CD4-positive, alpha-beta T cell treated with Interleukin-12 subunit alpha and Interleukin-12 subunit beta, for 1 hour (primary cell): ENCODE data around the gene AZIN2.
"Not testable (repeated sequence)": the region's sequence is repeated elsewhere in the genome, so short reads cannot be mapped to it uniquely, and the experiment has no call there.

ENCODE experiments used
- DNase-seq: peaks from one replicate; pipeline ENCODE4 v3.0.0-alpha.2; 2020

The AZIN2 gene

DNA sequence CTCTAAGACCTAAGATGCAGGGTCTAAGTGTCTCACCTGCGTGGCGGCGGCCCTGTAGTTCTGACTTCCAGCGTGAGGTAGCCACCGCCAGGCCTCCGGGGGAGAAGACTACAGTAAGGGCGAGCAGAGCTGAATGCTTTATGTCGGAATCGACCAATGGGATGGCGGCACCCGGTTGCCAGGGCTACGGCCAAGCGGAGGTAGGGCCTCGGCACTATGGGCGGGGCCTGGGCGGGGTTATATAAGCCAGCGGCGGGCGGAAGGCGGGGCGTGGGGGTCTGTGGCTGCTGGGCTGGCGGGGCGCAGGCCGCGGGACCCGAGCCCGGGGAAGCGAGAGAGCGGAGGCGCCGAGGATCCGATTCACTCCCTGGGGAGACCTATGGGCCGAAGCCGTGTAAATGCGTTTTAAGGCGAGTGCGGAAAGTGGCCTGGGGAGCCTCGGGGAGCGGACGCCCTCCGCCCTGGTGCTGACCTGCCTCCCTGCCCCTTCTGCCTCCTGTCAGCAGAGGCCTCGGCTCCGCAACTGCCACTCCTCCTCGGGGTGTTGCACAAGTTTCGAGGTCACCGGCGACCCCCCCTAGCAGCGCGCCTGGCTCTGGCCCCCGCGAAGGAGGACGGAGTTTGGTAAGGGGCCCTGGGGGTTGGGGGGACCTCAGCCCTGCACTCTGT, at the start of gene AZIN2:
TSS of gene AZIN2 (plus strand) at position 269 of the 669 bp plus-strand sequence. CDS start 1,097 bp downstream, outside the sequence.
- peak; percentile 97 for DNase-seq

DNA sequence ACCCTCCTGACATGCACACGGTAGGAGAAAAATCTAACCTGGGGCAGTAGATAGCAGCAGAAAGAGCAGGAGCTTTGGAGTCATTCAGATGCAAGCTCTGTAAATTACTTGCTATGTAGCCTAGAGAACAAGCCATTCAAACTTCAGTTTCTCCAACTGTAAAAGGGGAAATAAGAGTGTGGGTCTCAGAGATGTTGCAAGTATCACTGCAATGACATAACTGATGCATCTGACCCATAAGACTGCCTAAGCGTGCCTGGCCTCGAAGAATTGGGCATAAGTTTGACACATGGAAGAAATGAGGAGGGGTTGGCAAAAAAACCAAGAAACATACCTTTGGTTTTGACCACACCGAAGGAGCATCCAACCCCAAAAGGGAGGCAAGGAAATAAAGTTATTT, 49.4 kb upstream of the AZIN2 start:
- no peak for DNase-seq

DNA sequence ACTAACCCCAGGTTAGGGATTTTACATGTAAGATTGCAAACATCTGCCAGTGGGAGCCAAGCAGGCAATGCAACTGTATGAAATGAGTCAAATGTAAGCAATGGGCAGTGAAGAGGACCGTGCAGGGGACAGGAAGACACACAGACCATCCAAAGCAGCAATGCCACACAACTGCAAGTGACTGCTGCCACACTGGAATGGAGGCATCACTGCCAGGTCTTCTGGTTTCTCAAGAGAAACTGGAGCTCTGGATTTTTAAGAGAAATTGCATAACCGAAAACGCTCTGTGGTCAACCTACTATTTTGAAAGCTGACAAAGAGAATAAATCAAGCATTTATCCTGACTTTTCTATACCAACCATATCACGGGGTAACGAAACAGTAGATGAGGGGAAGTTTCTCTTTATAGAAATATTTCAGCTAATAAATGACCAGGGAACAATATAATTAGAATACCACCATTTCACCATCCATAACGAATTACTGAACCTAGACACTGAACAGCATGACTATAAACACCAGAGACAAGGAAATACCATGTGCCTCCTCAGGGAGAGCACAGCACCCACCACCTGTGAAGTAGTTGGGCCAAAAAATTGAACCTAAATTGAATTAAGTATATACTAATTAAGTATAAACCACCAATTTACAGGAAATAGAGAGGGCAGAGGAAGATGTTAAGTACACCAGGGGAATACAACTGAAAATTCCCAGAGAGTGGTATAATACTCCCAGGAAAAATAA, 48.7 kb upstream of the AZIN2 start:
- no peak for DNase-seq

DNA sequence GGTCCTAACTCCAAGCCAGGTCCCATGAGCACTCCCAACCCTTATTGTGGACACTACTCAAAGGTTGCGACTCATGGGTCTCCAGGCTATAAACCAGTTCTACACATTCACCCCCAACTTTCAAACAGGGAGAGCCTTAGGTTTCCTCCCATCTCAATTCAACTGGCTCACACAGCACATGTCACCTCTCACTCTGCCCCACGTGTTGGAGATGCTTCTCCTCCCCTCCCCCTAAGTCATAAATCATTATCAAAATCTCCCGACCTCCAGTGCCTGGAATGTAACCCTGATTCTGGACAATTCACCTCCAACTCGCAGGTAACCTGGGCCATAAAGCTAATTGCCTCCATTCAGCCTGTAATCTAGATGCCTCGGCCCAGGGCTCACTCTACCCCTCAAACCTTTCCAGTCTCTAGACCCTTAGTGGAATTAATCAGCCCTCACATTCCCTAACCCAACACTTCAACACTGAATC, 44.9 kb upstream of the AZIN2 start:
- DNase-seq: no peak

DNA sequence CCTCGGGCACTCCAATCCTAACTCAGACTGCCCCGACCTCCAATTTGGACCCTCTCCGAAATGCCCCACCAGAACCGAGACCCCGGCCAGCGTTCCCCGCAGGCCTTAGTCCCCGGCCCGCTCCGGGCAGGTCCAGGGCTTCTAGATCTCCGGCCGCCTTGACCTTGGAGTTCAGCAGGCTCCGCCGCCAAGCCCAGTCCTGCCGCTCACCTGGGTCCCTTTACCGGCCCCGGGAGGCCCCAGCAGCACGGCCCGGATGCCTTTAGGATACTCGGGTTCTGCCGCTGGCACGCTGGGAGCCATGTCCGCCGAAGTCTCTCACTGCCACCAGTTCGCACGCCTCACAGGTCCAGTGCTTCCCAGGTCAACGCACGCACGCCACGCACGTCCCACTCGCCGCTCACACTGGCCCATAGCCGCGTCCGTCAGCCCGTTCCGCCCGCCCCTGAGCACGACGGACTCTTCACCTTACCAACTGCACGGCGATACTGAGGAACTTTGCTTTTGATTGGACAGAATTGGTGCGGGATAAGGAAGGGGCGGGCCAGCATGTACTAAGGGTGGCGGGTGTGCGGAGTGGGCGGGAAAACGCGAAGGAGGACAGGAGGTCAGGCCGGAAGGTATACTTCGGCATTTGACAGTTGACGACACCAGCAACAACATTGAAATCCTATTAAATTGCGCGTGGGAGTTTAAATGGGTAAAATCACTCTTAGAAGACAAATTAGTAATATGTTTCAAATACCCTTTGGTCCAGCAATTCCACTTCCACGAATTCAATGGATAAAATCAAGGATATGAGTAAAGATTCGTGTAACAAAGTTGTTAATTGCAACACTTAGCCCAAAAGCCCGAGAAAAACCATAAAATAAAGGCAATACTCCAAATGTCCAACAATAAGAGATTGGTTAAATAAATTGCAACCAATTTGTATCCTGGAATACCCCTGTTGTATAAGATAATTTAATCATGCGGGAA, 44.1 kb upstream of the AZIN2 start, which contains the start of gene AK2:
TSS of gene AK2 (minus strand) at position 358 of the 978 bp plus-strand sequence. CDS start at position 303, 55 bp downstream.
- peak; percentile 94 for DNase-seq

DNA sequence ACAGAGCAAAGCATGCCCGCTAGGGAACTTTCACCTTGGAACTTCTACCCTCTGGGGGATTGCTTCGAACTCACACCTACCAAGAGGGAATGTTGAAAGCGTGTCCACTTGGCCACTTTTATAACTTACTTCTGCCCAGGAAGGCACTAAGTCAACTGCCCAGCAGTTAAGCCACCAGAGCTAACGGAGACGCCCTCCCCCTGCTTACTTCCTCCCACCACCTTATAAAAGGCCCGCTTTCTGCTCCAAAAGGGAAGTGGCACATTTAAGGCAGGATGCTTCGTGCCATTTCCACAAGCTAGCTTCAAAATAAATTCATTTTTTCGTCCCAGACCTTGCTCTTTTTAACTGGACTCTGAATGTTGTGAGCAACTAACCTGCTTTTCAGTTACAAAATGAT, 41.1 kb upstream of the AZIN2 start:
- DNase-seq: no peak

DNA sequence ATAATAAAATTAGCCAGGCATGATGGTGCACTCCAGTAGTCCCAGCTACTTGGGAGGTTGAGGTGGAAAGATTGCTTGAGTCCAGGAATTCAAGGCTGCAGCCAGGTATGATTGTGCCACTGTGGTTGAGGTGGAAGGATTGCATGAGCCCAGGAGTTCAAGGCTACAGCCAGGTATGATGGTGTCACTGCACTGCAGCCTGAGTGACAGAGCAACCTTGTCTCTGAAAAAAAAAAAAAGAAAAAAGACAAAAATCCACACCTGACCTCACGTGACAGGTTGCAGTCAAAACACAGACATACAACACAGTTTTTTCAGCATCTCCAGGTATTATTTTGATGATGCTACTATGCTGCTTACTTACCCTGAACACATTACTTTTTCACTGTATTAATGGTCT, 39.9 kb upstream of the AZIN2 start:
- no peak for DNase-seq

DNA sequence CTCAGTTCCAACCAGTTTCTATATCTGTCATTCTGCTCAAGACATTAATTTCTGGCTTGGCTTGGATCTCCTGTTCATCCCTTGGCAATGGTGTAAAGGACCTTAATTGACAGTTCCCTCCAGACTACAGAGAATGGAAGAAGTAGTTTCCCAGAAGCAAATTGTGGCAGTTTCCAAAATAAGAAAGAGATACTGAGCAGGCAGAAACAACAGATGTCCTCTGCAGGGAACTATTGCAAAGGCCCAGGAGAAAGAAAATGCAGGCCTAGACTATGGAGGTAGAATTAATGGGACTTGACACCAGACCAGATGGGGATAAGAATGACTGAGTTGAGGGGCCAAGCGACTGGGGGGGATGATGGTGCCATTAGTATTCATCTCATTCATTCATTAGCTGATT, 38.1 kb upstream of the AZIN2 start:
- no peak for DNase-seq

DNA sequence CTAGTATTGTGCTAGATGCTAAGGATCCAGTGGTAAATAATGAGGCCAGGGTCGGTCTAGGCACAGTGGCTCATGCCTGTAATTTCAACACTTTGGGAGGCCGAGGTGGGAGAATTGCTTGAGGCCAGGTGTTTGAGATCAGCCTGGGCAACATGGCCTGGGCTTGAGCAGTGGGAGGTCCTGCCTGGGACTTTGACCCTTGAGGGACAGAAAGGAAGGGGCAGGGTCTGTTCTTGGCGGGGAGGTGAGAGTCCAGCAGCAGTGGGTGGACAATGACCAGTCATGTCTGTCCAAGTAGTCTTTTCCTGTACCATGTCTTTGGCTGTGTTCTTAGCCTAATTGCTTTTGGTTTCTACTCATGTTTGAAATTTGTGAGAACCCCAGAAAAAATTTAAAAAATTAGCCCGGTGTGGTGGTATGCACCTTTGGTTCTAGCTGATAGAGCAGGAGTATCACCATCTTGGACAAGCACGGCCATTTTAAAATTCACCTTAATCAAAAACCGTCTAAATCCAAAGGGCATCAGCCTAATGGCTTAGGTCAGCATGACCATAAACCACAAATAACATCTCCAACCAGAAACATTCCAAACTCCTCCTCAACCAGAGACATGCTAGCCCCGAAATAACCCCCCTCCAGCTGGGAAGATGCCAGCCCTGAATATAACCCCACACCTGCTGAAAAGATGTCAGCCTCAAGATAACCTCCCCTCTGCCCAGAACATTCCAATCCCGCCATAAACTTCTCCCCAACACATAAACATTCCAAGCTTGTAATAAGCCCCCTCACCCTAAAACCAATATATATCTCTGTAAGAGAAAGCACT, 37.5 kb upstream of the AZIN2 start:
- no peak for DNase-seq

DNA sequence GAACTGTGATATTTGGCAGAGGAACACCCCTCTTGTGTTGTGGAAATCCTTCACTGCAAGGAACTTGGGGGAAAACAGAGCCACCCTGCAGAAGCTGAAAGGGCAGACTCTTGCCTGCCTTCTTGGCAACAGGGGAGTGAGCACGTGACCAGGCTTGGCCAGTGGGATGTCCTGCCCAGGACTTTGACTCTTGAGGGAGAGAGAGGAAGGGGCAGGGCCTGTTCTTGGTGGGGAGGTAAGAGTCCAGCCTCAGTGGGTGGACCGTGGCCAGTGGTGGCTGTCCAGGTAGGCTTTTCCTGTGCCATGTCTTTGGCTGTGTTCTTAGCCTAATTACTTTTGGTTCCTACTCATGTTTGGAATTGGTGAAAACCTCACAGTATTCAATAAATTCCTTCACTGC, 35.7 kb upstream of the AZIN2 start:
- no peak for DNase-seq

DNA sequence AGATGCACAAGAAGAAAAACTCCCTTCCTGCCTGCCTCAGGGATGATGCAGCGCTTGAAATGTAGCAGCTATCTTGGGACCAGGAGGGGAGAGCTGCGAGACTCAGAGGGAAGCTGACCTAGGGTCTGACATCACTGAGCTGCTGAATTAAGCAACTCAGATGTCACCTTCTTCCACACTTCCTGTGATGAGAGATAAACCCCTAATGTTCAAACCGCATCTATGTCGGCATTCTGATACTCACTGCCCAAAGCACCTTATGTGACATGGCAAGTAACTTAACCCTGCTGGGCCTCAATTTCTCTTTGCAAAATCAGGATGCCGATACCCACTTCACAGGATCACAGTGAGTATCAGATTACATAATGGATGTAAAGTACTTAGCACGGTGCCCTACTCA, 35.1 kb upstream of the AZIN2 start:
- DNase-seq: peak; percentile 51

DNA sequence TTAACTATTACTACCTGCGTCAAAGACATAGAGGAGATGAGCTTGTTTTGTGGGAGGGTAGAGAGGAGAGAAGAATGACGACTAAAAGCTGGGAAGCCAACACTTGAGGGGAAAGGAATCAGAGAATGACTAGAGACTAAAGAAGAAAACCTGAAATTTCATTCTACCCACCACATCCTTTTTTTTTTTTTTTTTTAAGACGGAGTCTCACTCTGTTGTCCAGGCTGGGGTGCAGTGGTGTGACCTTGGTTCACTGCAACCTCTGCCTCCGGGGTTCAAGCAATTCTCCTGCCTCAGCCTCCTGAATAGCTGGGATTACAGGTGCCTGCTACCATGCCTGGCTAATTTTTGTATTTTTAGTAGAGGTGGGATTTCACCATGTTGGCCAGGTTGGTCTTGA, 34.7 kb upstream of the AZIN2 start:
- not testable (repeated sequence) for DNase-seq

DNA sequence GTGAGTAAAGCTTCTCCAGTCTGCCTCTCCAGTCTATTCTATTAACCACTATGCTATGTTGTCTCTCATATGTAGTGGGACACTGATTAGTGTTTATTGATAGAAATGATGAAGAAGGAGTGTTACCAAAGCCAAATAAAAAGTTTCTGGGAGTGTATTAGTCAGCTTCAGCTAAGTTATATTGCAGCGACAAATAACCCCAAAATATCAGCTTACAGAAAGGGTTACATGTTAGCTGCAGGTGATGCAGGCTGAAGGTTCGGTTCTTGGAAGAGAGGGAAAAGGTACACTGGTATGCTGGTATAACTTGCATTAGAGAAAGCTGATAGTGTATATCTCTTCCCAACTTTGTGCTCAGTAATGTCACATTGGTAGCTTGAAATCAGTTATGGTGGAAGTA, 33.7 kb upstream of the AZIN2 start:
- no peak for DNase-seq

DNA sequence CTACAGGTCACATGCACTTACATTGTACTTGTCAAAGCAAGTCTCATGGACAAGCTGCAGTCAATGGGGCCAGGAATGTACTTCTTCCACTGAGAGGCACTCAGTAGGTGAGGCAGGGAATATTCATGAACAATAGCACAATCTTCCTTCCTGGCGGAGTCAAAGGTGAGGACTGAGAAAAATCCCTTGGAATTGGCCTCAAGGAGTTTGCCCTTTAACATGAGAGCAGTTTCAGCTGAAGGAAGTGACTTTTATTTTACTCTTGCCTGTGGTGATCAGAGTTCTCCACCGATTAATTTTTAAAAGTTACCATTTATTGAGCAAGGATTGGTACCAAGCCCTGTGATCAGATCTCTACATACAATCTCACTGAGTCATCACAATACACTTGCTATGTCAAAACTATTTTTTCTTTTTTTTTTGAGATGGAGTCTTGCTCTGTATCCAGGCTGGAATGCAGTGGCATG, 33.1 kb upstream of the AZIN2 start:
- DNase-seq: no peak

DNA sequence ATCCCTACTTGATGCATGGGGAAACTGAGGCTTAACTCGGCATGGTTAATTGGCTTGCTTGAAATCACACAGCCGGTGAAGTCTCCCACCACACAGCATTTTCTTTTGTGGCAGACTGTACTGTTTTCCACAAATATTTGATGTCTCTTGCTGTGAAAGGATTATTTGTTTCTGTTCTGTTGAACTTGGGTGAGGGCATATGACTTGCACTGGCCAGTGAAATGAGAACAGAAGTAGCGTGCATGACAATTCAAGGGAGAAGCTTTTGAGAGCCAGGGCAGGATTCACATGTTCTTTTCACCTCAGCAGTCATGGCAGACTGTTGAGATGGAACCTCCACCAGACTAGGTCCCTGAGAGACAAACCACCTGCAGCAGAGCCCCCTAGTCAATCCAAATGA, 32.5 kb upstream of the AZIN2 start:
- no peak for DNase-seq

DNA sequence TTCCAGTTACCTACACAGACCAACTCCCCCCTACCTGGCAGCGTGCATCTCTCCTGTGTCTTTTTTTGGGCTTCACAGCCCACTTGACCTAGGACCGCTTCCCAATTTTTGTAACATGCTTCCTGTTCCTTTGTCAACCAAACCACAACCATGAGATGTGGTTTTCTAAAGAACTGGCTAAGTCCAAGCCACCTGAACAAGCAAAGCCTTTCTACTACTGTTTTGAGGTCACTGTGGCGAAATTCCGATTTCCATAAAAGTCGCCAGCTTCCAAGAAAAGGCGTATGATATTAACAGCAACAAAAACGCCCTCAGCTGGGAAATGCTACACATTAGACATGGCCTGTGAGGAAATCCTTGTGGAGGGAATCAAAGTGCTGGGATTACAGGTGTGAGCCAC, 31.6 kb upstream of the AZIN2 start:
- no peak for DNase-seq

DNA sequence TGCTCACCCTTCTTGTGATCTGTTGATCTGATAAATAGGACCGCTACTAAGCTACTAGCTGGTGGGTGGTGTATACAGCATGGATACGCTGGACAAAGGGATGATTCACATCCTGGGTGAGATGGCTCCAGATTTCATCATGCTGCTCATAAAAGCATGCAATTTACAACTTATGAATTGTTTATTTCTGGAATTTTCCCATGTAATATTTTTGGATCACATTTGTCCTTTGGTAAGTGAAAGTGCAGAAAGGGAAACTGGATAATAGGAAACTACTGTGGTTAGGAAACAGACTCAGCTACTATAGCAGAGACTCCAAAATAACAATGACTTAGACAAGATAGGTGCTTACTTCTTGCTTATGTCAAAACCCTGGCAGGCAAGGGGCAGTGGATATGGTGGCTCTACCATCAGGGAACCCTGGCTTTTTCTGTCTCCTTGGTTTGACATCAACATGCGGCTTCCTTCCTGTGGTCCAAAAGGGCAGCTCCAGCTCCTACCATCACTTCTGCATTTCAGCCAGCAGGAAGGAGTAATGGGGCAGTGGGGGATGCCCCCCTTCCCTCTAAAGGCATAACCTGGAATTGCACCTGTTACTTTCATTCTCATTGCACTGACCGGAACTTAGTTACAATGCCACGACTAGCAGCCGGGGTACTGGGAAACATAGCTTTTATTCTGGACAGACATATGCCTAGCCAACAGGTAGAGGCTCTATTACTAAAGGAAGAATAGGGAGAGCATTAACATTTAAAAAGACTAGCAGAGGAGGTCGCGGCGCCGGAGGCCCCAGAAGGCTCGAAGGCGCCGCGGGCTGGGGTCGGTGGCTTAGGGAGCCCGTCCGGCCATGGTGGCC, 30.5 kb upstream of the AZIN2 start:
- DNase-seq: no peak

DNA sequence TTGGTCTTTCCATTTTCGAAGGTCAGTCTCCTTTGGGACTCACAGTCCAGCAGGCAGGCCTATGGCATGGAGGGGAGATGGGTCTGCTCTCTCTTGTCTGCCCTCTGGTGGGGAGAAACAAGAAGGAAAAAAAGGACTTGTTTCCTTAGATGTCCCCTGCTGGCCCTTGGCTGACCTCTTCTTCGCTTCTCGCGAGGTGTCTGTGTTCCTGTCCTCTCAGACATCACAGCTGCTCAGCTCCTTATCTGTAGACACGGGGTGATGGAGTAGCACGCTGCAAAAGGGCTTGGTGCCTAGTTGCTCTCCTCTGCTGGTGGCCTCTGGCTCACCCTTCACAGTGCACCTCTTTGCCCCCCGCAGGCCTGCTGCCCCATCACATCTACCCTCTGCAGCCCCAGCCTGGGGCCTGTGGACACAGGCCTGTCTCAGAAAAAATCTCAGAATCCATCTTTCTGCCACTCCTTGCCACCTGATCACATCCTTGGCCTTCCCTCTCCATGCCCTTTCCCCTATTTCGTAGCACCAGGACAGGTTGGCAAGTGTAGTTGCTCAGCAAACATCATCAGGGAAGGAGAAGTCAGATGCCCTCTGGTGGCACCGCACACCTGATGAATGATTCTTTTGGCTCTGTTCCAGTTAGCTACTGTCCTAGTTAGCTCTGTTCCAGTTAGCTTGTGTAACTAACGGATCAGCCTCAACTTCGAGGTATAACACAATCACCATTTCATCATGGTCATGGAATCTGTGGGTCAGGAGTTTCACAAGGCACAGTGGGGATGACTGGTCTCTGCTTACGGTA, 25.5 kb upstream of the AZIN2 start:
- peak; percentile 55 for DNase-seq

DNA sequence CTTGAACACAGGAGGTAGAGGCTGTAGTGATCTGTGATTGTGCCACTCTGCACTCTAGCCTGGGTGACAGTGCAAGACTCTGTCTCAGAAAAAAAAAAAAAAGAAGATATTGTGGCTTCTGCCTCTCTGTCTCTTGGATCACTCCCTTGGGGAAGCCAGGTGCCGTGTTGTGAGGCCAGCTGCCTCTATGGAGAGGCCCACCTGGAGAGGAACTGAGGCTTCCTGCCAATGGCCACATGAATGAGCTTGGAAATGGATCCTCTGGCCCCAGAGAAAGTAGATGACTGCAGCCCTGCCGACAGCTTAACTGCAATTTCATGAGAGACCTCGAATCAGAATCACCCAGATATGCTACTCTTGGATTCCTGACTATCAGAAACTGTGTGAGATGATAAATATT, 24.5 kb upstream of the AZIN2 start:
- no peak for DNase-seq

DNA sequence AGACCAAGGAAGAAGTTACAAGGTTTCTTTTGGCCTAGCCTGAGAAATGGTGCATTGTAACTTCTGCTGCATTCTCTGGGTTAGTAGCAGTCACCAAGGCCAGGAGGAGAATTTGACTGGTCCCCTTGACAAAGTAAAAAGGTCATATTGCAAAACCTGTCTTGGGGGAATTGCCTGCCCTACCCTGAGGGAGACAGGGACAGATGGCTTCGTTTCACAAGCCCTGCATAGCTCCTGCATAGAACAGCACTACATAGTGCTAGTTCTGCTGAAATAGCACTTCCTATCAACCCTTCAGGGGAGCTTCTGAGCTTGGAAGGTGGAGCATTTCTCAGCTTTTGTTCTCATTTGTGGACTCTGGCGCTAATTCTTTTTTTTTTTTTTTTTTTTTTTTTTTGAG, 23.9 kb upstream of the AZIN2 start:
- DNase-seq: no peak
